HCT116 (cell line): ENCODE results near the gene WDR93. TPM values are rescaled to one million over a fixed set of nuclear protein-coding genes. Genes with fewer than 3 reads are reported as not detected.

Source experiments
- ATAC-seq: fragments of 200-7000 bp; cut with Tn5 transposase; 2 replicates; pipeline ENCODE4 v1.9.1; 2020; ENCODE audit warnings: mild to moderate bottlenecking, moderate library complexity
- BruUV-seq: library from RNA; stranded (reverse); fragments of 400-500 nt; replicated peaks from 2 replicates; lab custom pipeline; 2021; lab: Mats Ljungman, UMichigan
- CTCF ChIA-PET: fragments of 300-600 bp; sonication (Branson Sonifier 250); formaldehyde crosslinking; loops from one replicate; lab custom pipeline; 2021; ENCODE audit warnings: antibody characterized with exemption; lab: Charles Lee
- POLR2A ChIA-PET: fragments of 300-600, 350-600 bp; sonication (Branson Sonifier 250); formaldehyde crosslinking; loops from one replicate; lab custom pipeline; 2021; ENCODE audit warnings: antibody characterized with exemption; lab: Charles Lee
- RAD21 ChIA-PET, 2 experiments: fragments of 300-600 bp; sonication (Branson Sonifier 250); formaldehyde crosslinking; loops; one replicate each; lab custom pipeline; 2023; ENCODE audit warnings: low total read pairs in 2 of 2; ENCODE audit not compliant: uncharacterized antibody in 2 of 2, unreplicated experiment in 2 of 2, low non-redundant PET in 1 of 2; lab: Charles Lee
- DNase-seq: peaks from one replicate; pipeline ENCODE4 v3.0.0-alpha.2; 2010; ENCODE audit warnings: low read depth, low spot score
- H2AFZ ChIP-seq: fragments of 200-600 bp; shearing (Covaris generic), sonication (generic); 2 replicates; pipeline ENCODE4 v1.6.1; 2017; ENCODE audit warnings: low read depth, mixed run types, mixed read lengths, antibody characterized with exemption, low read length; ENCODE audit not compliant: poor library complexity, severe bottlenecking
- H3K27ac ChIP-seq: 2 replicates; pipeline ENCODE4 v1.5.1; 2012; ENCODE audit warnings: low read depth, low read length
- H3K27me3 ChIP-seq: fragments of 200-600 bp; sonication (generic); 2 replicates; pipeline ENCODE4 v1.6.1; 2016; ENCODE audit warnings: mixed run types, low read length, mixed read lengths; ENCODE audit not compliant: insufficient read depth
- H3K36me3 ChIP-seq, 2 experiments: fragments of 200-500 bp in 1 of 2; fragments of 200-600 bp in 1 of 2; sonication (Bioruptor generic) in 1 of 2; sonication (generic) in 1 of 2; 2 replicates each; pipeline versions ENCODE4 v1.5.1 to v1.6.1; 2014 to 2016; ENCODE audit warnings: low read length in 2 of 2, inconsistent platforms in 1 of 2, mixed read lengths in 1 of 2, mixed run types in 1 of 2; ENCODE audit not compliant: insufficient read depth in 2 of 2, control insufficient read depth in 1 of 2
- H3K4me1 ChIP-seq, 2 experiments: fragments of 200-600 bp in 1 of 2; sonication (generic) in 1 of 2; 2 replicates each; pipeline versions ENCODE4 v1.5.1 to v1.6.1; 2012 to 2017; ENCODE audit warnings: low read length in 2 of 2, inconsistent platforms in 1 of 2, mild to moderate bottlenecking in 1 of 2, mixed read lengths in 1 of 2, mixed run types in 1 of 2, moderate library complexity in 1 of 2; ENCODE audit not compliant: insufficient read depth in 2 of 2, control insufficient read depth in 1 of 2
- H3K4me2 ChIP-seq: fragments of 200-600 bp; sonication (generic); 2 replicates; pipeline ENCODE4 v1.6.1; 2017; ENCODE audit warnings: mixed run types, low read length, mixed read lengths
- H3K4me3 ChIP-seq, 2 experiments: fragments of 200-600 bp in 1 of 2; sonication (generic) in 1 of 2; replicated peaks in 1 of 2; 2 replicates each; pipeline ENCODE4 v1.5.1; 2011 to 2016; ENCODE audit warnings: low read length in 2 of 2, control low read depth in 1 of 2, low read depth in 1 of 2, mild to moderate bottlenecking in 1 of 2, mixed read lengths in 1 of 2, mixed run types in 1 of 2
- H3K79me2 ChIP-seq: fragments of 200-600 bp; sonication (generic); 2 replicates; pipeline ENCODE4 v1.6.1; 2017; ENCODE audit warnings: mild to moderate bottlenecking, mixed run types, low read length, moderate library complexity, mixed read lengths; ENCODE audit not compliant: insufficient read depth
- H3K9ac ChIP-seq: fragments of 200-600 bp; sonication (generic); 2 replicates; pipeline ENCODE4 v1.6.1; 2016; ENCODE audit warnings: low read length, mixed read lengths
- H3K9me2 ChIP-seq: fragments of 200-600 bp; sonication (generic), shearing (Covaris generic); 2 replicates; pipeline ENCODE4 v1.6.1; 2017; ENCODE audit warnings: mixed run types, mild to moderate bottlenecking, moderate library complexity; ENCODE audit not compliant: insufficient read depth
- H3K9me3 ChIP-seq, 2 experiments: fragments of 200-500 bp in 1 of 2; fragments of 200-600 bp in 1 of 2; sonication (Bioruptor generic) in 1 of 2; sonication (generic) in 1 of 2; 2 replicates each; pipeline ENCODE4 v1.6.1; 2014 to 2017; ENCODE audit warnings: low read length in 2 of 2, mixed read lengths in 2 of 2, inconsistent platforms in 1 of 2, low read depth in 1 of 2, mild to moderate bottlenecking in 1 of 2, mixed run types in 1 of 2, moderate library complexity in 1 of 2; ENCODE audit not compliant: control insufficient read depth in 1 of 2, insufficient read depth in 1 of 2
- H4K20me1 ChIP-seq: fragments of 200-600 bp; sonication (generic), shearing (Covaris generic); 2 replicates; pipeline ENCODE4 v1.6.1; 2017; ENCODE audit warnings: mixed run types, mild to moderate bottlenecking, moderate library complexity; ENCODE audit not compliant: insufficient read depth
- ATF3 ChIP-seq: IDR thresholded peaks from 2 replicates; pipeline ENCODE4 v1.6.1; 2012
- CBX3 ChIP-seq: IDR thresholded peaks from 2 replicates; pipeline ENCODE4 v1.6.1; 2012; ENCODE audit warnings: low read depth
- CEBPB ChIP-seq: IDR thresholded peaks from 2 replicates; pipeline ENCODE4 v1.6.1; 2012; ENCODE audit warnings: low read depth
- ELF1 ChIP-seq: IDR thresholded peaks from 2 replicates; pipeline ENCODE4 v1.6.1; 2012; ENCODE audit warnings: low read depth, borderline replicate concordance
- EZH2 ChIP-seq: fragments of 200-600 bp; sonication (generic); IDR thresholded peaks from 2 replicates; pipeline ENCODE4 v1.6.1; 2017; ENCODE audit warnings: antibody characterized with exemption, mixed run types
- EZH2phosphoT487 ChIP-seq: fragments of 200-600 bp; IDR thresholded peaks from 2 replicates; pipeline ENCODE4 v1.6.1; 2018; ENCODE audit warnings: antibody characterized with exemption, borderline replicate concordance
- FOSL1 ChIP-seq: IDR thresholded peaks from 2 replicates; pipeline ENCODE4 v1.6.1; 2012; ENCODE audit warnings: low read depth
- JUND ChIP-seq: IDR thresholded peaks from 2 replicates; pipeline ENCODE4 v1.6.1; 2012
- MAX ChIP-seq: IDR thresholded peaks from 2 replicates; pipeline ENCODE4 v1.6.1; 2012
- RAD21 ChIP-seq: IDR thresholded peaks from 2 replicates; pipeline ENCODE4 v1.6.1; 2012; ENCODE audit warnings: low read depth, mild to moderate bottlenecking
- REST ChIP-seq: IDR thresholded peaks from 2 replicates; pipeline ENCODE4 v1.6.1; 2012; ENCODE audit warnings: low read depth
- SIN3A ChIP-seq: IDR thresholded peaks from 2 replicates; pipeline ENCODE4 v1.6.1; 2012; ENCODE audit warnings: low read depth
- SP1 ChIP-seq: IDR thresholded peaks from 2 replicates; pipeline ENCODE4 v1.6.1; 2012; ENCODE audit warnings: low read depth
- SRF ChIP-seq: IDR thresholded peaks from 2 replicates; pipeline ENCODE4 v1.6.1; 2012; ENCODE audit warnings: low read depth
- TCF7L2 ChIP-seq: IDR thresholded peaks from 2 replicates; pipeline ENCODE4 v1.7.0; 2011; ENCODE audit warnings: borderline replicate concordance, inconsistent platforms; ENCODE audit not compliant: insufficient read depth, insufficient read length; ENCODE audit errors: extremely low read depth
- YY1 ChIP-seq: IDR thresholded peaks from 2 replicates; pipeline ENCODE4 v1.6.1; 2011; ENCODE audit warnings: low read length, low read depth, moderate library complexity, mild to moderate bottlenecking; ENCODE audit not compliant: insufficient replicate concordance; ENCODE audit errors: extremely low read depth
- ZBTB33 ChIP-seq: IDR thresholded peaks from 2 replicates; pipeline ENCODE4 v1.6.1; 2011; ENCODE audit warnings: mild to moderate bottlenecking, low read length, moderate library complexity; ENCODE audit not compliant: insufficient replicate concordance; ENCODE audit errors: extremely low read depth
- ZFX ChIP-seq: fragments of 450-650 bp; IDR thresholded peaks from 2 replicates; pipeline ENCODE4 v1.6.1; 2017
- ZNF274 ChIP-seq: fragments of 200-500 bp; sonication (Bioruptor generic); IDR thresholded peaks from 2 replicates; pipeline ENCODE4 v1.6.1; 2014; ENCODE audit warnings: mild to moderate bottlenecking, low read depth, low read length, inconsistent platforms
- intact Hi-C: fragments of 100-400 bp; cut with micrococcal nuclease; formaldehyde crosslinking; loops from 2 replicates; pipeline ENCODE4 v1.10.0; 2022
- total RNA-seq: library from RNA; stranded (reverse); gene quantifications from one replicate; pipeline ENCODE4 v1.2.1, GENCODE V29; 2021; ENCODE audit not compliant: unreplicated experiment

WDR93 gene
- total RNA-seq, 1 experiment from 2014 or later, result 0.42 TPM

GRCh38 chr15:89778861-89779260 is 88.2 kb downstream of the WDR93 start (continued):
- no peak for TF ChIP-seq FOSL1

- POLR2A ChIA-PET, result no interaction called here
- peaks cover 14 to 74% of the 10 kb centered on the region in 2 experiments for H3K4me1 ChIP-seq
- ATAC-seq (no peak), DNase-seq (no peak)
- no peaks in the 10 kb centered on the region for H3K36me3 ChIP-seq
- no peaks in the 10 kb centered on the region for H3K79me2 ChIP-seq
- RAD21 ChIA-PET, result no interaction called here
- H3K27ac ChIP-seq, result no peak overlapping the region
- no peaks in the 10 kb centered on the region for H3K27me3 ChIP-seq
- CTCF ChIA-PET, result interaction anchor here (1.4 kb wide), 1 partner anchor 20 kb away, joined by 5 read pairs; no protein-coding TSS in a partner anchor
- H3K9ac ChIP-seq, result no peak overlapping the region
- H3K4me2 ChIP-seq, result no peak overlapping the region
- no peak overlapping the region for H2AFZ ChIP-seq
- no peaks in the 10 kb centered on the region for H3K9me2 ChIP-seq
- no peaks in the 10 kb centered on the region for H4K20me1 ChIP-seq
- TF ChIP-seq ZNF274 (no peak), RAD21 (no peak), CBX3 (no peak), REST (no peak), YY1 (no peak), MAX (no peak), SRF (no peak), SIN3A (no peak), SP1 (no peak), EZH2 (no peak), FOSL1 (no peak), ZBTB33 (no peak), TCF7L2 (no peak), ELF1 (no peak), EZH2phosphoT487 (no peak), ATF3 (no peak), ZFX (no peak), JUND (no peak), CEBPB (no peak)
- TF ChIP-seq, all 23 proteins: peak for 0
- no peak overlapping the region for H3K4me3 ChIP-seq
- intact Hi-C loops, result no loop called here
- H3K9me3 ChIP-seq, result no peaks in the 10 kb centered on the region
- BruUV-seq, result no TSS peak
Observed at GRCh38 chr15:89780601-89781000, 90.0 kb downstream of the WDR93 start.
